ENCODE measurements around the gene TFEB.

Gene TFEB

GRCh38 chr6:41757271-41757670, 21.9 kb upstream of the TFEB start:
- DNase-seq (ENCODE audit: insufficient read length, low spot score) (no peak), FAIRE-seq (no peak)
- no peak for TF ChIP-seq POLR2A (IDR thresholded peaks at IDR 0.05; ENCODE audit: low read depth, low read length)

GRCh38 chr6:41756354-41756753, 20.9 kb upstream of the TFEB start:
- DNase-seq (ENCODE audit: insufficient read length, low spot score) (no peak), FAIRE-seq (no peak)
- TF ChIP-seq POLR2A (IDR thresholded peaks at IDR 0.05; ENCODE audit: low read depth, low read length): no peak

- DNase-seq (ENCODE audit: insufficient read length, low spot score): no peak
- FAIRE-seq: no peak
- no peak for TF ChIP-seq POLR2A (IDR thresholded peaks at IDR 0.05; ENCODE audit: low read depth, low read length)
Measured at GRCh38 chr6:41755895-41756294, 20.5 kb upstream of the TFEB start.

- FAIRE-seq: no peak
- TF ChIP-seq POLR2A (IDR thresholded peaks at IDR 0.05; ENCODE audit: low read depth, low read length): no peak
- DNase-seq (ENCODE audit: insufficient read length, low spot score): no peak
Measured at GRCh38 chr6:41750374-41750773, 15.0 kb upstream of the TFEB start.

GRCh38 chr6:41748542-41748941, 13.1 kb upstream of the TFEB start:
- DNase-seq (ENCODE audit: insufficient read length, low spot score) (no peak), FAIRE-seq (no peak)
- no peak for TF ChIP-seq POLR2A (IDR thresholded peaks at IDR 0.05; ENCODE audit: low read depth, low read length)

GRCh38 chr6:41748102-41748477, 12.7 kb upstream of the TFEB start:
- FAIRE-seq: no peak
- DNase-seq (ENCODE audit: insufficient read length, low spot score): no peak
- no peak for TF ChIP-seq POLR2A (IDR thresholded peaks at IDR 0.05; ENCODE audit: low read depth, low read length)

- FAIRE-seq (no peak), DNase-seq (ENCODE audit: insufficient read length, low spot score) (no peak)
- no peak for TF ChIP-seq POLR2A (IDR thresholded peaks at IDR 0.05; ENCODE audit: low read depth, low read length)
Measured at GRCh38 chr6:41747256-41748101, 12.1 kb upstream of the TFEB start, which contains the start of gene PGC. Gene PGC (minus strand): TSS chr6:41747397. CDS start chr6:41747334, 63 bp downstream.

GRCh38 chr6:41746107-41746506, 10.7 kb upstream of the TFEB start:
- TF ChIP-seq POLR2A (IDR thresholded peaks at IDR 0.05; ENCODE audit: low read depth, low read length): no peak
- DNase-seq (ENCODE audit: insufficient read length, low spot score) (no peak), FAIRE-seq (no peak)

GRCh38 chr6:41744236-41744787, 8.9 kb upstream of the TFEB start:
- FAIRE-seq (no peak), DNase-seq (ENCODE audit: insufficient read length, low spot score) (no peak)
- TF ChIP-seq POLR2A (IDR thresholded peaks at IDR 0.05; ENCODE audit: low read depth, low read length): no peak

- DNase-seq (ENCODE audit: insufficient read length, low spot score): no peak
- FAIRE-seq: no peak
- TF ChIP-seq POLR2A (IDR thresholded peaks at IDR 0.05; ENCODE audit: low read depth, low read length): no peak
Measured at GRCh38 chr6:41743406-41744235, 8.2 kb upstream of the TFEB start.

- FAIRE-seq: no peak
- no peak for TF ChIP-seq POLR2A (IDR thresholded peaks at IDR 0.05; ENCODE audit: low read depth, low read length)
- no peak for DNase-seq (ENCODE audit: insufficient read length, low spot score)
Measured at GRCh38 chr6:41741625-41742490, 6.5 kb upstream of the TFEB start.

GRCh38 chr6:41740366-41741162, 5.2 kb upstream of the TFEB start:
- no peak for TF ChIP-seq POLR2A (IDR thresholded peaks at IDR 0.05; ENCODE audit: low read depth, low read length)
- no peak for FAIRE-seq
- DNase-seq (ENCODE audit: insufficient read length, low spot score): no peak

GRCh38 chr6:41739041-41739440, 3.6 kb upstream of the TFEB start:
- FAIRE-seq (no peak), DNase-seq (ENCODE audit: insufficient read length, low spot score) (no peak)
- no peak for TF ChIP-seq POLR2A (IDR thresholded peaks at IDR 0.05; ENCODE audit: low read depth, low read length)

Measured in H54 (cell line).